GM18951 (cell line): ENCODE measurements around the gene IRX1.

ENCODE experiments used
- POLR2A ChIP-seq: IDR thresholded peaks from 4 replicates; pipeline ENCODE4 v1.6.1; 2011; ENCODE audit warnings: mild to moderate bottlenecking; ENCODE audit not compliant: insufficient read length, insufficient read depth; ENCODE audit errors: extremely low read depth
- in situ Hi-C: fragments of 300-500 bp; cut with MboI; formaldehyde crosslinking; loops from one replicate; pipeline ENCODE4 v1.12.0; 2022; ENCODE audit warnings: low sequenced_read_pairs, mixed read lengths, inconsistent platforms; ENCODE audit not compliant: unreplicated experiment

The IRX1 gene

DNA sequence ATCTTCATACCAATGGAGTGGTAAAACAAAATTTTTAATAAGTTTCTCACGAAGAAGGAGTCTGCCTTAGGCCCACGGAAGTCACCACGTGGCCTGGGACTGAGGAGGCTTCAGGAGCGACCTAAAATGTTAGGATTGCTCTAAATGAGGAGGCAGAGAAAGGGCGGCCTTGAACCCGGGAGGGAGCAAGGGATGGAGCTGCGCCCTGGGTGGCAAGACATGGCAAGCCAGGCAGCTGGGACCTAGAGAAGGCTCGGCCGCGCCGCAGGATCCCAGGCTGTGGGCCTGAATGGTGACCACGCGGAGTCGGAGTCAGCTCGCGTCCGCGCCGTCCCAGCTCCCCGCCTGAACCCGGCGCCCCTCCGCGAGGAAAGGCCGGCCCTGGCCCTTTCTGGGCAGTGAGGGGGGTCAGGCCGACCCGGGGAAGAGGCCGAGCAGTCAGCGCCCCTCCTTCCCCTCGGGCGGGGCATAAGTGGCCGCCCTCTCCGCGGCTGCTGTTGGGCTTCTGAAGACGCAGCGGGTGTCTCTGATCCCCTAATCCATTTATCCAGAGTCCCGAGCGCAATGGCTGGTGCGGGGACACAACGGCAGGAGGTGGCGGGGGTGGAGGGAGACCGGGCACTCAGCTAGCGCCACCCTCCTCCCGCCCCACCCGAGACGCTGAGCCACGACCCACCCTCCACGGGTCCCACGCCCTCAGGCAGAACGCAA, 10.6 kb downstream of the IRX1 start:
- no peak for TF ChIP-seq POLR2A
- in situ Hi-C loops = loop anchor here (5.0 kb wide), 1 partner anchor 291 kb away; no protein-coding TSS in a partner anchor

DNA sequence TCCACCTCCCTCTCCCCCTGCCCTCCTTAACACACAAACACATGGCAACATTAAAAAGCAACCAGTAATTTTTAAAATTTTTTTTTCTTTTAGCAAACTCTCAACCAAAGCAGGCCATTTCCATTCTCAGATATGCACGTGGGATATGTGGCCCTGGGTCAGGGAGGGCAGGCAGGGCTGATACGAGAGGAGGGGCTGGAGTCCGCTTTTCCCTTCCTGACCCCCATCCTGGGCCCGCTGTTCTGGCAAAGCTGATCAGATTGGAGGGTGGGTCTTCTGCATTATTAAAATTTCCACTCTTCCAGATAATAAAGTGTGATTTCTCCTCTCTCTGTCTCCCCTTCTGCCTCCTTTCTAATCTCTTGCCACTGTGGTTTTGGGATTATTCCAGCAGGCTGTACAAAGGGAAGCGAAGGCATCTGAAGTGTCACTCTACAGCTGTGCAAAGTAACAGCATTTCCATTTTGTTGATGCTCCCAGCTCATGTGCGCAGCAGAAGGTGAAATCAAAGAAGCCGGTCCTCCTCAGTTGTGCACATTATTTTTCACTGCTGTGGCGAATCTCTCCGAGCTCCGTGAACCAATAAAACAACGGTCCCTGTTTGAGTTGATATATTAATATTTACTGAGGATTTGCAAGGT, 12.0 kb downstream of the IRX1 start:
- in situ Hi-C loops = loop anchor here (5.0 kb wide), 1 partner anchor 290 kb away; no protein-coding TSS in a partner anchor
- no peak for TF ChIP-seq POLR2A

GRCh38 chr5:3609120-3609681, 13.6 kb downstream of the IRX1 start:
- in situ Hi-C loops = loop anchor here (5.0 kb wide), 1 partner anchor 288 kb away; no protein-coding TSS in a partner anchor
- no peak for TF ChIP-seq POLR2A

DNA sequence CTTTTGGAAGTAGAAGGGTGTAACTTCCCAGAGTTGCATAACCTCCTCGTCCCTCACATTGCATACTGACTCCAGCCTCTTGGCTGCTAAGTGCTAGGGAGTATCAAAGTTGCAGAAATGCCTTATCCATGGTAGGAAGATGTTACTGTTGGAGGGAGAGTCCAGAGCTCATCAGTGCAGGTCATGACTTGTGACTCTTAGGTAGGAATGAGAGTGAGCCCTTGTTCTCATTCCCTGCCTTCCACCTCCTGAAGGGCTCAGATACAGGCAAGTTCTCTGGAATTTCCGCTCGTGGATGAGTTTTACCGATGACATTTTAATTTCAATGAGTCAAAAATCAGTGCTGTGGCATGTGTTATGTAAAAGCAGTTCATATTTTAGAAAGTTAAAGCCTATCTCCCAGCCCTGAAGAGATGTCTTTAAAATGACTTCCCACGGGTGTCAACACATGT, 17.0 kb downstream of the IRX1 start:
- in situ Hi-C loops = no loop called here
- TF ChIP-seq POLR2A = no peak

DNA sequence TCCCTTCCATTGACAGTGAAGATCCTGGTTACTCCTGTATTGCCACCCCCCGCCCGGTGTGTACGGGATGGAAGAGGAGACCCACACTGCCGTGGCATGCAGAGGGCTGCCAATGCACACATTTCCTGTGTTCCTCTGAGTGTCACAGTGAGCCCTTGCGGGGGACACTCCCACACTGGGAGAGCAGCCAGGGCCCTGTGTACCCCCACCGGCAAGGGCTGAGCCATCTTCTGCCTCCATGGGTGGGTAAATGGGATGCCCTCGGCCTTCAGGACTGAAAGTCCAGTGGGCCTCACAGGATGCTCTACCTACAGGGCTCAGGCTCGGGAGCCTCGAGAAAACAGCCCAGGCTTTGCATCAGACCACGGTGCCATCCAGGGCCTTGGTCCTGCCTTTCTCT, 18.1 kb downstream of the IRX1 start:
- no peak for TF ChIP-seq POLR2A
- in situ Hi-C loops = no loop called here

DNA sequence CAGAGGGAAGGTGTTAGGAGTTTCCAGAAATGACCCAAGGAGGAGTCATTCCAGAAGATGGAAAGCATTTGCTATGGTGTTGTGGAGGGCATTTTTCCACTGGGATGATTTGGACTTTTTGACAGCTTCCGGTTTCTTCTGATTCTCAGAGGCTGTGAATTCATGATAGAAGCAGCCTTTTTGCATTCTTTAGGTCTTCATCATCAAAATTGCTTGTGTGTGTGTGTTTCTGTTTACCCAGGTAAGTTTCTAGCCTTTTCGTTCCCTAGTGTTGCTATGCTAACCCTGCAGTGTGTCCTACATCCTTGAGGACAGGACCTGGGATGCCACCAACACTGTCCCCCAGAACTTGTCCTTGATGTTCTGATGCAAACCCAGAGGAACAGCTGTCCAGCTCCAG, 19.6 kb downstream of the IRX1 start:
- TF ChIP-seq POLR2A = no peak
- in situ Hi-C loops = no loop called here

GRCh38 chr5:3615829-3616228, 20.2 kb downstream of the IRX1 start:
- in situ Hi-C loops = no loop called here
- TF ChIP-seq POLR2A = no peak

DNA sequence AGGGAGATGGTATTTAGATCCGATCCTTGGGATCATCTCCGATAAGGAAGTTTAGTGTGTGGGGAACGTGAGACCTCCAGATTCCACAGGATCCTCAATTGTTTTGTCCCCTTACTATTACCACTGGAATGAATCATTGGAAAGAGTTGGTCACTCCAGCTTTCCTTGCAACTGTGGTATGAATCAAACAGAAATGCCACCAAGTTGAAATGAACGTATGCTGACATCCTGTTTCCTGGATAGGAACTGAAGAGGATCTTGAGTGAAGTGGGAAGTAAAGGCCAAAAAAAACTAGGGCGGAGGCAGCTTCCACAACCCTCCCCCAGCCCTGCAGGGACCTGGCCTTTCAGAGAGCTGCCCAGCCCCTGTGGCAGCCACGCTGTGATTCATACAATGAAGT, 23.9 kb downstream of the IRX1 start:
- in situ Hi-C loops = no loop called here
- no peak for TF ChIP-seq POLR2A

GRCh38 chr5:3622961-3623360, 27.3 kb downstream of the IRX1 start:
- in situ Hi-C loops = no loop called here
- no peak for TF ChIP-seq POLR2A

DNA sequence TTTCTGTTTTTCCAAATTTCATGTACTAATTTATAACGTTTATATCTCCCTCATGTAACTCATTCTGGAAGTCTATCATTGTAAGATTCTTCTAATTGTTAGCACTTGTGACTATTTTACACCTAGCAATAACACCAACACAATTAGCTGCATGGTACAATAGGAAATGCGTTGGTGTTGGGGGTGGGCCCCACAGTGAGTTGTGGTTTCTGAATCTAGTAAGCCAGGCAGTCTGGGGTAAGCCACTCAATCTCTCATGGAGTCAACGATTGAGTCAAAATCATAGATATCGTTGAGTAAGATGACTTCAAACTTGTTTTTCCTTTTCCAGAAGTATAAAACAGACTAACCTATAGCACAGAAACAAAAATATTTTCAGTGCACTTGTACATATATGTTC, 30.0 kb downstream of the IRX1 start:
- in situ Hi-C loops = no loop called here
- no peak for TF ChIP-seq POLR2A

DNA sequence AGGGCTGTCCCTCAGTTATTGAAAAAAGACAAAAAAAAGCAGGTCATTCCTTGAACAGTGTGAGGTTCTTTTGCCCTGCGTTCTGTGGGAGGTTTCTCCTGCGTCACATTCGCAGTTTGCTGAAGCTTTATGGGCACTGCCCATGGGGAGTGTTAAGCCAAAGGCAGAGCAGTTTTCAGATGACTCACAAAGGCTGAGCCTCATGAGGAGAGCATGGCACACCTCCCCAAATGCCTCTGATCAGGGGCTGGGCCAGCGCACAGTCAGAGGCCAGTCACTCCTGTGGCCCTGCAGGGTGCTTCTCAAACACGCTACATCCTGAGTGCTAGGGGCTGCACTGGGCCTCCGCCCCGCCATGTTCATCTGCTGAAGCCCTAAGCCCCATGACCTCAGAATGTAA, 38.4 kb downstream of the IRX1 start:
- no peak for TF ChIP-seq POLR2A
- in situ Hi-C loops = no loop called here

- no peak for TF ChIP-seq POLR2A
- in situ Hi-C loops = no loop called here
These were observed 43.5 kb downstream of the IRX1 start for GRCh38 chr5:3639175-3639574.

GRCh38 chr5:3642231-3642630, 46.6 kb downstream of the IRX1 start:
- no peak for TF ChIP-seq POLR2A
- in situ Hi-C loops = no loop called here

DNA sequence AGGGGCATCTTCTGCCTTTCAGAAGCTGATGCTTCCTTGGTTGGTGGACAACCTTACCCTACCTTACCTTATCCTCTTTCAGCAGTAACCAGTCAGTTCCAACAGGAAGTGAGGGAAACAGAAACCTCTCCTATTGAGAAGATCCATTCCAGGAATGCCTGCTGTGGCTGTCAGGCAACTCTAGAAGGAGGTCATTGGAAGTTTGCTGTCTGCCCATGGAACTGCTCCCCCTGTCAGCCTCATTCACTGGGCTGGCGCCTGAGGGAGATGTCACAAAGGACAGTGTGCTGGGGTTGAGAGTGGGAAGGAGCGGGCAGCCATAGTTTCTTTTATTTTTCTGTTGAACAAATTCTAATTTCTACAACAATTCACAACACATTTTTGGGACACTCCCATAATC, 54.7 kb downstream of the IRX1 start:
- in situ Hi-C loops = no loop called here
- no peak for TF ChIP-seq POLR2A
